ENCODE data around the gene ZNF574.
"Not testable (repeated sequence)": the region's sequence is repeated elsewhere in the genome, so short reads cannot be mapped to it uniquely, and the experiment has no call there.

Gene ZNF574

GRCh38 chr19:42099336-42099925 is 23.5 kb downstream of the ZNF574 start:
- DNase-seq (ENCODE audit: low read depth) = no peak
- TF ChIP-seq, protein P1, sequence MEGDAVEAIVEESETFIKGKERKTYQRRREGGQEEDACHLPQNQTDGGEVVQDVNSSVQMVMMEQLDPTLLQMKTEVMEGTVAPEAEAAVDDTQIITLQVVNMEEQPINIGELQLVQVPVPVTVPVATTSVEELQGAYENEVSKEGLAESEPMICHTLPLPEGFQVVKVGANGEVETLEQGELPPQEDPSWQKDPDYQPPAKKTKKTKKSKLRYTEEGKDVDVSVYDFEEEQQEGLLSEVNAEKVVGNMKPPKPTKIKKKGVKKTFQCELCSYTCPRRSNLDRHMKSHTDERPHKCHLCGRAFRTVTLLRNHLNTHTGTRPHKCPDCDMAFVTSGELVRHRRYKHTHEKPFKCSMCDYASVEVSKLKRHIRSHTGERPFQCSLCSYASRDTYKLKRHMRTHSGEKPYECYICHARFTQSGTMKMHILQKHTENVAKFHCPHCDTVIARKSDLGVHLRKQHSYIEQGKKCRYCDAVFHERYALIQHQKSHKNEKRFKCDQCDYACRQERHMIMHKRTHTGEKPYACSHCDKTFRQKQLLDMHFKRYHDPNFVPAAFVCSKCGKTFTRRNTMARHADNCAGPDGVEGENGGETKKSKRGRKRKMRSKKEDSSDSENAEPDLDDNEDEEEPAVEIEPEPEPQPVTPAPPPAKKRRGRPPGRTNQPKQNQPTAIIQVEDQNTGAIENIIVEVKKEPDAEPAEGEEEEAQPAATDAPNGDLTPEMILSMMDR (IDR thresholded peaks at IDR 0.05; ENCODE audit: control insufficient read depth, extremely low read depth, insufficient read depth) = no peak
- no peak overlapping the region for H3K4me3 ChIP-seq (ENCODE audit: low read depth, low read length)

DNA sequence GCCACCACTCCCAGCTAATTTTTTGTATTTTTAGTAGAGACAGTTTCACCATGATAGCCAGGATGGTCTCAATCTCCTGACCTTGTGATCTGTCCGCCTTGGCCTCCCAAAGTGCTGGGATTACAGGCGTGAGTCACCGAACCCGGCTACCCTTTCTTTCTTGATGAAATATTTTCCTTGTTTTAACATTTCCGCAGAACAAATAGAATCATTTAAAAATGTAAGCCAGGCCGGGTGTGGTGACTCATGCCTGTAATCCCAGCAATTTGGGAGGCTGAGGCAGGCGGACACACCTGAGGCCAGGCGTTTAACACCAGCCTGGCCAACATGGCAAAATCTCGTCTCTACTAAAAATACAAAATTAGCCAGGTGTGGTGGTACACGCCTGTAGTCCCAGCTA is 24.3 kb downstream of the ZNF574 start:
- H3K4me3 ChIP-seq (ENCODE audit: low read depth, low read length); DNase-seq (ENCODE audit: low read depth): not testable (repeated sequence)

- DNase-seq (ENCODE audit: low read depth) = no peak
- H3K4me3 ChIP-seq (ENCODE audit: low read depth, low read length) = no peak overlapping the region
- TF ChIP-seq, protein P1 (IDR thresholded peaks at IDR 0.05; ENCODE audit: control insufficient read depth, extremely low read depth, insufficient read depth) = no peak
These were observed 26.9 kb downstream of the ZNF574 start for GRCh38 chr19:42102877-42103276.

DNA sequence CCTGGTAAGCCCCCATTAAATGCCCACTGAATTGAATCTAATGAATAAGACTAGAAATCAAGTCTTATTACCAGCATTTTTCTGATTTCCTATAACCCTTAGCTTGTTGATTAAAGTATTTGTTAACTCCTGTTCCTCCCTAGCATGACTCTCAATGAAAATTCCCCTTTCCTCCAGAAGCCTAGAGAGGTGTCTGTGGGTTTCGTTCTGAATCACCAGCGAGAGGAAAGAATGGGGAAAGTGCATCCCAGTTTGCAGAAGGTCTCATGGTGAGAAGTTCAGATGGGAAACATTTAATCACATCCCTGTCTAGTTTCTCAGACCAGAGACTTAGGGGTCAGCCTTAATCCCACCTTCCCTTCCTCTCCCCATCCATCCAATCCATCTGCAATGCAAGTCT is 29.4 kb downstream of the ZNF574 start:
- TF ChIP-seq, protein P1 (IDR thresholded peaks at IDR 0.05; ENCODE audit: control insufficient read depth, extremely low read depth, insufficient read depth) = no peak
- H3K4me3 ChIP-seq (ENCODE audit: low read depth, low read length) = no peak overlapping the region
- DNase-seq (ENCODE audit: low read depth) = no peak

GRCh38 chr19:42108527-42109389 is 32.8 kb downstream of the ZNF574 start:
- peak; percentile 26 for DNase-seq (ENCODE audit: low read depth)
- H3K4me3 ChIP-seq (ENCODE audit: low read depth, low read length) = no peak overlapping the region
- TF ChIP-seq, protein P1 (IDR thresholded peaks at IDR 0.05; ENCODE audit: control insufficient read depth, extremely low read depth, insufficient read depth) = peak; percentile 99

DNA sequence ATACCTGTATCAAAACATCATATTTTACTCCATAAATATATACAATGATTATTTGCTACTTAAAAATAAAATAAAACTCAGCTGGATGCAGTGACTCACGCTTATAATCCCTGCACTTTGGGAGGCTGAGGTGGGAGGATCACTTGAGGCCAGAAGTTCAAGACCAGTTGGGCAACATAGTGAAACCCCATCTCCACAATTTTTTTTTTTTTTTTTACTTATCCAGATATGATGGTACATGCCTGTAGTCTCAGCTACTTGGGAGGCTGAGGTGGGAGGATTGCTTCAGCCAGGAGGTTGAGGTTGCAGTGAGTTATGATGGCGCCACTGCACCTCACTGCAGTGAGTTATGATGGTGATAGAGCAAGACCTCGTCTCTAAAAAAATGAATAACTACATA is 33.9 kb downstream of the ZNF574 start:
- TF ChIP-seq, protein P1 (IDR thresholded peaks at IDR 0.05; ENCODE audit: control insufficient read depth, extremely low read depth, insufficient read depth) = no peak
- no peak overlapping the region for H3K4me3 ChIP-seq (ENCODE audit: low read depth, low read length)
- DNase-seq (ENCODE audit: low read depth) = no peak

DNA sequence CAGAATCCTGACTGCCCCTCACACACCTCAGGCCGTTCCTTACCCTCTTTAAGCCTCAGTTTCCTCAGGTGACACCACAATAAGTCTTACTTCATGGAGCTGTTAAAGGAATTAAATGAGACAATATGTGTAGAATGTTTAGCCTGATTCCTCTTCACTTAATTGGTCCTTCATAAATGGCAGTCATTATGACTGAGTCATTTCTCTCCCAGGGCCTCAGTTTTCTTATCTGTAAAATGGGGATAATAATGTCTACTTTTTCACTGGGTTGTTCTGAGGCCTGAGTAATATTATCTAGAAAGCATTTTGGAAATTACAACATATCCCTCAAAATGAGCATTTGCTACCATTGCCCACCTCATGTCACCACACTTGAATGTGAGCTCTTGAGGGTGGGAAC is 34.7 kb downstream of the ZNF574 start:
- no peak overlapping the region for H3K4me3 ChIP-seq (ENCODE audit: low read depth, low read length)
- DNase-seq (ENCODE audit: low read depth) = no peak
- TF ChIP-seq, protein P1 (IDR thresholded peaks at IDR 0.05; ENCODE audit: control insufficient read depth, extremely low read depth, insufficient read depth) = no peak

Measured in LNCaP clone FGC (cell line).